ENCODE results near the gene FHL1.
A peak's percentile ranks its signal among the peaks of the same experiment; 100 is the strongest.

FHL1 gene

DNA sequence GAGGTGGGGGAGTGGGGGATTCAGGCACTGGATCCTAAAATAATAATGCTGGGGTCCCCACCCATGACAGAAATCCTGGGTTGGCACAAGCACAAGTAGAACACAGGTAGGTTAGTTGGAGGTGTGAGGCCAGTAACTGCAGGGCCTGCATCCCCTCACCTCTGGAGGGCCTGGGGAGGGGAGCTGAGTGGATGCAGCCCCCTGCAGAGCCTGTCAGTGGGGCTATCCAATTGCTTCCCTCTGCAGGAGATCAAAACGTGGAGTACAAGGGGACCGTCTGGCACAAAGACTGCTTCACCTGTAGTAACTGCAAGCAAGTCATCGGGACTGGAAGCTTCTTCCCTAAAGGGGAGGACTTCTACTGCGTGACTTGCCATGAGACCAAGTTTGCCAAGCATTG, 60.2 kb downstream of the FHL1 start:
- TF ChIP-seq, protein P1, sequence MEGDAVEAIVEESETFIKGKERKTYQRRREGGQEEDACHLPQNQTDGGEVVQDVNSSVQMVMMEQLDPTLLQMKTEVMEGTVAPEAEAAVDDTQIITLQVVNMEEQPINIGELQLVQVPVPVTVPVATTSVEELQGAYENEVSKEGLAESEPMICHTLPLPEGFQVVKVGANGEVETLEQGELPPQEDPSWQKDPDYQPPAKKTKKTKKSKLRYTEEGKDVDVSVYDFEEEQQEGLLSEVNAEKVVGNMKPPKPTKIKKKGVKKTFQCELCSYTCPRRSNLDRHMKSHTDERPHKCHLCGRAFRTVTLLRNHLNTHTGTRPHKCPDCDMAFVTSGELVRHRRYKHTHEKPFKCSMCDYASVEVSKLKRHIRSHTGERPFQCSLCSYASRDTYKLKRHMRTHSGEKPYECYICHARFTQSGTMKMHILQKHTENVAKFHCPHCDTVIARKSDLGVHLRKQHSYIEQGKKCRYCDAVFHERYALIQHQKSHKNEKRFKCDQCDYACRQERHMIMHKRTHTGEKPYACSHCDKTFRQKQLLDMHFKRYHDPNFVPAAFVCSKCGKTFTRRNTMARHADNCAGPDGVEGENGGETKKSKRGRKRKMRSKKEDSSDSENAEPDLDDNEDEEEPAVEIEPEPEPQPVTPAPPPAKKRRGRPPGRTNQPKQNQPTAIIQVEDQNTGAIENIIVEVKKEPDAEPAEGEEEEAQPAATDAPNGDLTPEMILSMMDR (IDR thresholded peaks at IDR 0.05; ENCODE audit: control insufficient read depth, insufficient read depth, low read depth, low read length, missing control alignments) = no peak
- no peak for DNase-seq (ENCODE audit: low read depth)
- no peak overlapping the region for H3K4me3 ChIP-seq (ENCODE audit: control insufficient read depth, low read depth, low read length)

DNA sequence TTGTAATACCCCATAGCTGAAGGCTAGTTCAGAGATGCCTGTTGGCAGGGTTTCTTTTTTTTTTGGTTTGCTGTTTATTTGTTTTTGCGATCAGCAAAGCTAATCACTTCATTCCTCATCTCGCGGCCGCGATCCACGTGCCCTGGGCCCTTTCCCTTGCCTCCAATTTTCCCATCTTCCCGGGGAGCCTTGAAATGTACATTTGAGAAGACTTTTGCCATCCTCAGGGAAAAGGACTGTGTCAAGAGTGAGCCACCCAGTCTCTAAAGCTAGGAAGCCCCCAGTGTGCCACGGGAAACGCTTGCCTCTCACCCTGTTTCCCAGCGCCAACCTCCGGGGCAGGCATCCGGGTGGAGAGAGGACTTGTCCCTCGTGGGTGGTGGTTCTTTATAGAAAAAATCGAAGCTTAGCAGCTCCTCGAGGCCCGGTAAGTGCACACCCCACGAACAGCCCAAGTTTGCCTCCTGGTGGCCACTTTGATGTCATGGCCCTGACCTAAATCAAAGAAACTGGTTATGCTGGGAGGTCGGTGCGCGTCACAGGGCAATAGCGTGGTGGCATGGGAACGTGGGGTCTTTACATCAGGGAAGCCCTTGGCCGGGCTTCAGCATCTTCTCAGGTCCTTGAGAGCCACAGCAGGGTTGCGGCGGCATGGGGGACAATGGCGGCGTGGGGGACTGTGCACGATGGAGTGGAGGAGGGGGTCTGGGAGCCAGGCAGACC, 61.8 kb downstream of the FHL1 start:
- DNase-seq (ENCODE audit: low read depth) = no peak
- H3K4me3 ChIP-seq (ENCODE audit: control insufficient read depth, low read depth, low read length) = no peak overlapping the region
- TF ChIP-seq, protein P1 (IDR thresholded peaks at IDR 0.05; ENCODE audit: control insufficient read depth, insufficient read depth, low read depth, low read length, missing control alignments) = peak; percentile 64

DNA sequence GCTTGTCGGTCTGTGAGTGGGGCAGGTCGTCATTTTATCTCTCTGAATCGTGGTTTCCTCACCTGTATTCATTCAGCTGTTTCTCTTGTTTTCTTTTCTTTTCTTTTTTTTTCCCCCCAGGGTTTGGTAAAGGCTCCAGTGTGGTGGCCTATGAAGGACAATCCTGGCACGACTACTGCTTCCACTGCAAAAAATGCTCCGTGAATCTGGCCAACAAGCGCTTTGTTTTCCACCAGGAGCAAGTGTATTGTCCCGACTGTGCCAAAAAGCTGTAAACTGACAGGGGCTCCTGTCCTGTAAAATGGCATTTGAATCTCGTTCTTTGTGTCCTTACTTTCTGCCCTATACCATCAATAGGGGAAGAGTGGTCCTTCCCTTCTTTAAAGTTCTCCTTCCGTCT, 62.4 kb downstream of the FHL1 start:
- no peak for DNase-seq (ENCODE audit: low read depth)

DNA sequence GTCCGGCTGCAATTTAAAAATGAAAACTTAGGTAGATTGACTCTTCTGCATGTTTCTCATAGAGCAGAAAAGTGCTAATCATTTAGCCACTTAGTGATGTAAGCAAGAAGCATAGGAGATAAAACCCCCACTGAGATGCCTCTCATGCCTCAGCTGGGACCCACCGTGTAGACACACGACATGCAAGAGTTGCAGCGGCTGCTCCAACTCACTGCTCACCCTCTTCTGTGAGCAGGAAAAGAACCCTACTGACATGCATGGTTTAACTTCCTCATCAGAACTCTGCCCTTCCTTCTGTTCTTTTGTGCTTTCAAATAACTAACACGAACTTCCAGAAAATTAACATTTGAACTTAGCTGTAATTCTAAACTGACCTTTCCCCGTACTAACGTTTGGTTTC, 62.9 kb downstream of the FHL1 start:
- no peak for DNase-seq (ENCODE audit: low read depth)
- TF ChIP-seq, protein P1 (IDR thresholded peaks at IDR 0.05; ENCODE audit: control insufficient read depth, insufficient read depth, low read depth, low read length, missing control alignments) = no peak
- no peak overlapping the region for H3K4me3 ChIP-seq (ENCODE audit: control insufficient read depth, low read depth, low read length)

More for the DNA sequence above, 62.4 kb downstream of the FHL1 start:
- TF ChIP-seq, protein P1 (IDR thresholded peaks at IDR 0.05; ENCODE audit: control insufficient read depth, insufficient read depth, low read depth, low read length, missing control alignments) = no peak
- H3K4me3 ChIP-seq (ENCODE audit: control insufficient read depth, low read depth, low read length) = no peak overlapping the region

DNA sequence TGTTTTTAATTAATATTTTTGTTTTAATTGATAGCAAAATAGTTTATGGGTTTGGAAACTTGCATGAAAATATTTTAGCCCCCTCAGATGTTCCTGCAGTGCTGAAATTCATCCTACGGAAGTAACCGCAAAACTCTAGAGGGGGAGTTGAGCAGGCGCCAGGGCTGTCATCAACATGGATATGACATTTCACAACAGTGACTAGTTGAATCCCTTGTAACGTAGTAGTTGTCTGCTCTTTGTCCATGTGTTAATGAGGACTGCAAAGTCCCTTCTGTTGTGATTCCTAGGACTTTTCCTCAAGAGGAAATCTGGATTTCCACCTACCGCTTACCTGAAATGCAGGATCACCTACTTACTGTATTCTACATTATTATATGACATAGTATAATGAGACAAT, 63.5 kb downstream of the FHL1 start:
- H3K4me3 ChIP-seq (ENCODE audit: control insufficient read depth, low read depth, low read length) = no peak overlapping the region
- TF ChIP-seq, protein P1 (IDR thresholded peaks at IDR 0.05; ENCODE audit: control insufficient read depth, insufficient read depth, low read depth, low read length, missing control alignments) = no peak
- no peak for DNase-seq (ENCODE audit: low read depth)

DNA sequence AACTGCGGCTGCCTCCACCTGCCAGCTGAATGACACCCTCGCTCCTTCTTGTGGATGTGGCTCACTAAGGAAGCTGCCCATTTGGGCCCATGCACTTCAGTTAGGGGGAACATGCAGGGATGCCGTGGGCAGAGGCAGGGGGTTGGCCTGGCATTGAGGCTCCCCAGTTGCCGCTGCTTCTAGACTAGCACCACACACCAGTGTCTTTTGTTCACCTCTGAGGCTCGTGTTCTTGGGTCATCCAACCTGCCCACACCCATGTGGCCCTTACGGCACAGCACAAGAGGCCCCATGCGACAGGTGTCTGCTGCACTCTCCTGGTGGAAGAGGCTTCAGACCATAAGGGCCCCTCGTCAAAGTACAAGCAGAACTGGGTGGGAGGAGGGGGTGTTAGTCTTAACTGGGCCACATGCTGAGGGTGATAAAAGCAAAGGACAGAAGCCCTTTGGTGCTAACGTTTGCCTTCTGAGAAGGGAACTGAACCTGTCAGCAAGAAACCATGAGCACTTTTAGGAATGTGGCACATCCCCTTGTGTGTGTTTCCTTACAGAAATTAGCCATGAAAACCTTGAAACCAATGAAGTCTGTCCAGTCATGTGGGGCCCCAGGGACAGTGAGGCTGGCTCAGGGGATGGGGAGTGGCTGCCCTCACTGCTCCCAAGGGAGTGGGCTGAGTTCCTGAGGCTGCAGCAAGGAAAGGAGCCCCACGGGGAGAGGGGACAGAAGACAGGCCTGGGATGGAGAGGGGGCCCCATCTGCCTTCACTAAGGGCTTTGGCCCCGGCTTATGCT, 64.6 kb downstream of the FHL1 start:
- DNase-seq (ENCODE audit: low read depth) = no peak
- H3K4me3 ChIP-seq (ENCODE audit: control insufficient read depth, low read depth, low read length) = no peak overlapping the region
- TF ChIP-seq, protein P1 (IDR thresholded peaks at IDR 0.05; ENCODE audit: control insufficient read depth, insufficient read depth, low read depth, low read length, missing control alignments) = no peak

All from AG09309 (cell line).